ENCODE data around the gene PHLDB2. TPM values are rescaled to one million over a fixed set of nuclear protein-coding genes. Genes with fewer than 3 reads are reported as not detected.

PHLDB2 gene
- total and polyA plus RNA-seq, 2 of the 13 experiments (the other 11 are each of a cell fraction or from before 2014, with no cell fraction given): 8.4 to 23.6 TPM

DNA sequence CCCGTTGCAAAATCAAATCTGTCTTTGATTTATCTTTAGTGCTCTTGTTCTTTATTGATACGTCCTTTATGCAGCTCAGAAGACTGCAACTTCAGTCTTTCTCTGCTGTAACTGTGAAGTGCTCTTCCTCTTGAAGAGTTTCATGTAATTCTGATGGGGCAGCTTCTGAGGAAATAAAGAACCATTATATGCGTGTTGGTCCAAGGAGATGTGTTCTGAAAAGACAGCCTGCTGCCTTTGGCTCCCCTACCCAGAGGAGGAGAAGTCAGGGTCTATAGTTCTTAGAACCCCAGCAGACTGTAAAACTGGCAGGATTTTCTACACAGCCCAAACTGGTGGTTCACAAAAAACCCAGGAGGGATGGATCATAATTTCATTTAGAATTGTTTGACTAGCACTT is 97.4 kb downstream of the PHLDB2 start:
- no peak for ATAC-seq
- in situ Hi-C loops (cut with HindIII; ENCODE audit: extremely low pct_ligation_motif_present, low pct_unique_long_range_greater_than_20kb) (no loop called here), intact Hi-C loops (cut with micrococcal nuclease; ENCODE audit: unreplicated experiment) (no loop called here)
- H3K9me3 ChIP-seq (ENCODE audit: low read length): no peaks in the 10 kb centered on the region
- H3K4me3 ChIP-seq (replicated peaks in 1 of 3; ENCODE audit: insufficient read depth in 1 of 3, low read depth in 2 of 3, low read length in 3 of 3): no peak overlapping the region
- DNase-seq (ENCODE audit: low spot score): no peak
- H3K4me2 ChIP-seq (ENCODE audit: low read depth, low read length): no peak overlapping the region
- TF ChIP-seq ZFP90 (CRISPR knock-in tag; IDR thresholded peaks at IDR 0.05; ENCODE audit: borderline replicate concordance) (no peak), PRPF4 (IDR thresholded peaks at IDR 0.05; ENCODE audit: low read depth, low read length, poor library complexity, severe bottlenecking) (no peak), ZNF367 (CRISPR knock-in tag; IDR thresholded peaks at IDR 0.05; ENCODE audit: borderline replicate concordance) (no peak), ZSCAN25 (CRISPR knock-in tag; IDR thresholded peaks at IDR 0.05) (no peak), ZNF383 (CRISPR knock-in tag; IDR thresholded peaks at IDR 0.05; ENCODE audit: borderline replicate concordance) (no peak), GABPA (IDR thresholded peaks at IDR 0.05; ENCODE audit: low read depth, low read length) (no peak), GABPA (CRISPR knock-in tag; IDR thresholded peaks at IDR 0.05; ENCODE audit: low read depth) (no peak), RBAK (CRISPR knock-in tag; IDR thresholded peaks at IDR 0.05) (no peak), ZNF180 (CRISPR knock-in tag; IDR thresholded peaks at IDR 0.05; ENCODE audit: borderline replicate concordance, low read depth) (no peak), HMG20A (CRISPR knock-in tag; IDR thresholded peaks at IDR 0.05; ENCODE audit: borderline replicate concordance) (no peak), ZNF451 (CRISPR knock-in tag; IDR thresholded peaks at IDR 0.05) (no peak)
- no peak overlapping the region for H3K9ac ChIP-seq (ENCODE audit: insufficient read depth, low read depth, low read length)
- no TSS peak for BruUV-seq (replicated peaks)
- 100% methylated on average over 3 of the region's 3 CpGs for WGBS (ENCODE audit: low lambda C conversion rate)
- no peaks in the 10 kb centered on the region for H3K4me1 ChIP-seq (ENCODE audit: insufficient read depth, low read length)
- CTCF ChIA-PET (ENCODE audit: low intra/inter-chr PET ratio, low total read pairs): no interaction called here
- H3K79me2 ChIP-seq (ENCODE audit: insufficient read depth, low read length): no peaks in the 10 kb centered on the region
- H3K27ac ChIP-seq (ENCODE audit: extremely low read length, insufficient read depth, low read length): no peak overlapping the region
- H3K36me3 ChIP-seq (replicated peaks in 1 of 2; ENCODE audit: control insufficient read depth in 1 of 2, insufficient read depth in 2 of 2, low read length in 2 of 2): peaks cover 0 to 16% of the 10 kb centered on the region in 2 experiments; a peak in 2 of 5 replicates
- no peak overlapping the region for H2AFZ ChIP-seq (ENCODE audit: low read length)
- no peaks in the 10 kb centered on the region for H4K20me1 ChIP-seq (ENCODE audit: insufficient read depth, low read length)
- FAIRE-seq: no peak
- POLR2A ChIA-PET: no interaction called here
- H3K27me3 ChIP-seq (ENCODE audit: control insufficient read depth in 1 of 2, insufficient read depth in 2 of 2, low read length in 2 of 2): no peaks in the 10 kb centered on the region
